GM06990 (cell line): ENCODE measurements around the gene RNASE13.

Experiments used
- DNase-seq: peaks from one replicate; pipeline ENCODE4 v3.0.0-alpha.2; 2011; ENCODE audit not compliant: insufficient read length; ENCODE audit errors: extremely low read depth
- H3K27me3 ChIP-seq: replicated peaks from 2 replicates; pipeline ENCODE4 v1.6.0; 2011; ENCODE audit warnings: low read length; ENCODE audit not compliant: control insufficient read depth, insufficient read depth
- H3K36me3 ChIP-seq: 2 replicates; pipeline ENCODE4 v1.5.1; 2011; ENCODE audit warnings: low read length; ENCODE audit not compliant: control insufficient read depth, insufficient read depth
- H3K4me3 ChIP-seq: replicated peaks from 2 replicates; pipeline ENCODE4 v1.5.1; 2011; ENCODE audit warnings: low read depth, mild to moderate bottlenecking, control low read depth, low read length
- CTCF ChIP-seq: IDR thresholded peaks from 2 replicates; pipeline ENCODE4 v1.5.1; 2011; ENCODE audit warnings: low read length, control low read depth, mild to moderate bottlenecking, inconsistent platforms; ENCODE audit not compliant: insufficient read depth, poor library complexity, severe bottlenecking

RNASE13 gene

GRCh38 chr14:21060614-21061346 lies 26.2 kb upstream of the RNASE13 start:
- Histone ChIP-seq H3K4me3 (no peak overlapping the region), H3K36me3 (no peaks in the 10 kb centered on the region), H3K27me3 (no peaks in the 10 kb centered on the region; the same call in 1 of the 2 replicates)
- DNase-seq = no peak
- TF ChIP-seq CTCF = no peak

GRCh38 chr14:21059842-21060613 lies 25.4 kb upstream of the RNASE13 start:
- Histone ChIP-seq H3K36me3 (no peaks in the 10 kb centered on the region), H3K4me3 (no peak overlapping the region), H3K27me3 (no peaks in the 10 kb centered on the region; the same call in 1 of the 2 replicates)
- no peak for DNase-seq
- no peak for TF ChIP-seq CTCF

- Histone ChIP-seq H3K4me3 (no peak overlapping the region), H3K27me3 (no peaks in the 10 kb centered on the region), H3K36me3 (no peaks in the 10 kb centered on the region)
- TF ChIP-seq CTCF = no peak
- DNase-seq = no peak
These were observed 24.3 kb upstream of the RNASE13 start for GRCh38 chr14:21058903-21059302.

- Histone ChIP-seq H3K4me3 (no peak within 1 kb of the TSS), H3K36me3 (no peaks in the 10 kb centered on the region), H3K27me3 (no peaks in the 10 kb centered on the region)
- TF ChIP-seq CTCF = peak; percentile 36
- DNase-seq = no peak
These were observed 23.4 kb upstream of the RNASE13 start, which contains the start of gene RNASE8 for GRCh38 chr14:21057803-21058675. RNASE8 (plus strand) TSS chr14:21057822; CDS start chr14:21057893, 71 bp downstream.

- H3K27me3 ChIP-seq = no peaks in the 10 kb centered on the region
- no peak overlapping the region for H3K4me3 ChIP-seq
- DNase-seq = no peak
- H3K36me3 ChIP-seq = no peaks in the 10 kb centered on the region
- TF ChIP-seq CTCF = no peak
These were observed 22.0 kb upstream of the RNASE13 start for GRCh38 chr14:21056520-21057163.
